SKM-1 treated with dmso at 0.1 percent for 144 hours (cell line): ENCODE data around the gene TRPT1.

Experiments used
- DNase-seq: peaks from one replicate; lab custom pipeline; 2025; ENCODE audit not compliant: unreplicated experiment; lab: John Stamatoyannopoulos, UW

TRPT1 gene, protein sequence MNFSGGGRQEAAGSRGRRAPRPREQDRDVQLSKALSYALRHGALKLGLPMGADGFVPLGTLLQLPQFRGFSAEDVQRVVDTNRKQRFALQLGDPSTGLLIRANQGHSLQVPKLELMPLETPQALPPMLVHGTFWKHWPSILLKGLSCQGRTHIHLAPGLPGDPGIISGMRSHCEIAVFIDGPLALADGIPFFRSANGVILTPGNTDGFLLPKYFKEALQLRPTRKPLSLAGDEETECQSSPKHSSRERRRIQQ

DNA sequence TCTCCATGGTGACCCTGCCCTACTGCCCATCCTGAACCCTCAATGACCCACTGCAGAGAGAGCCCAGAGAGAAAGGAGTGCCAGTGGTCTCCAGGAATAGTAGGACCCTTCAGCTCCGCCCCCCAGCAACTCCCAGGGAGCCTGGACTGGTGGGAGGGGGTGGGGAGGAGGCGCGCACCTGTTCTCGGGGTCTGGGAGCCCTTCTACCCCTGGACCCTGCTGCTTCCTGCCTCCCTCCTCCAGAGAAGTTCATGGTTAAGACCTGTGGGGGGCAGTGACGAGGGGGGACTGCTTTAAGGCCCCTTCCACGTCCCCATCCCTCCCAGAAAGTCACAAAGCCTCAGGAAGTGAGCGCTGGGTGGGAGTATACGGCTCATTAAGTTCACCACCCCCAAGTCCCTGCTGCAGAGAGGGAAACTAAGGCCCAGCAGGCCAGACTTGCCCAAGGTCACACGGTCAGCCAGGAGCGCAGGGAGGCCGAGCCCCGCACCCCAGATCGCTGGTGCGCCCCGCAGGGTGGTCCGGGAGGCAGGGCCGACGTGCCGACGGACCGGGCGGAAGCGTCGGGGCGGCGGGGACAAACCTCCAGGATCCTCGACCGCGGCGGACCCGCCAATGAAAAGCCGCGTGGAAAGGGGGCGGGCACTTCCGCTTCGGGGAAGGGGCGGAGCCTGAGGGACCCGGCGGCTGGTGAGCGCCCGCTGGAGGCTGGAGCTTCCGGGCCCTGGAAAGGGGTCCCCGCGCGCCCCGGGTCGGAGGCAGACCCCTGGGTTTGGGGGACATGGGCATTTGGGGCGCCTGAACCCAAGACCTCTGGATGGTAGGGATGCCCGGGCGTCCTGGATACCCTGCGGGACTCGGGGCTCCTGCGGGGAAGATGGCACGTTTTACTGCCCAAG is at the start of gene TRPT1, which contains the start of gene NUDT22:
Gene TRPT1, minus strand, starts transcription at position 579 of the 899 bp plus-strand sequence. Its CDS starts 326 bp downstream, at position 253.
Gene NUDT22, plus strand, starts transcription at position 667 of the 899 bp plus-strand sequence. CDS start 379 bp downstream, outside the sequence.
- DNase-seq: peak; percentile 59

DNA sequence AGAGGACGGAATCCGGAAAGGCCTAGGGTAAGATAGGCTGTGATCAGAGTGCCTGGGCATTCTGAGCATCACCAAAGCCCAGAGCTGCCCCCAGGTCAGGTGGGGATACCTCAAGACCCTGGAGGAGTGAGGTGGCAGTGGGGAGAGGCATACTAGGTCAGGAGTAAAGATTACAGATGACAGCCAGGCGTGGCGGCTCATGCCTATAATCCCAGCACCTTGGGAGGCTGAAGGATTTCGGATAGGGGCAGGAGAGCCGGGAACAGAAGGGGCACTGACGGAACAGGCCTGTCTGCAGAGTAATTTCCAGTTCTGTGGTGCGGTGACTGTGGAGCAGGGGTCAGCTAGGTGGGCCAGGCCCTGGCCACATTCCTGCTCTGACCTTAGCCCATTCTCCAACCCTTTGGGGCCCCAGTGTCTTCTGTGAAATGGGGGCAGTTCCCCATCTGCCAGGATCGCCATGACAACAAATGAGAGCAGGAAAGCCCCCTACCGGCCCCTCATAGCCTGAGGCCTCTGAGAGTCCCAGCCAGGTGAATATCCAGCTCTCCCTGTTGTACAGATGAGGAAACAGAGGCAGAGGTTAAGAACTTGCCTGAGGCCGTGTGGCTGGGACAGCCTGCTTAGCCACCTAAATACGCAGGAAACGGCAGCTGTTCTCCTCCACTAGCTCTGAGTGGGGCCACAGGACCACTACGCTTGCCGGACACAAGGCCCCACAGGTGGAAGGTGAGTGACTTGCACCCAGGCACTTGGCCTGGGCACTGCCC is 49.2 kb upstream of the TRPT1 start:
- DNase-seq: no peak

DNA sequence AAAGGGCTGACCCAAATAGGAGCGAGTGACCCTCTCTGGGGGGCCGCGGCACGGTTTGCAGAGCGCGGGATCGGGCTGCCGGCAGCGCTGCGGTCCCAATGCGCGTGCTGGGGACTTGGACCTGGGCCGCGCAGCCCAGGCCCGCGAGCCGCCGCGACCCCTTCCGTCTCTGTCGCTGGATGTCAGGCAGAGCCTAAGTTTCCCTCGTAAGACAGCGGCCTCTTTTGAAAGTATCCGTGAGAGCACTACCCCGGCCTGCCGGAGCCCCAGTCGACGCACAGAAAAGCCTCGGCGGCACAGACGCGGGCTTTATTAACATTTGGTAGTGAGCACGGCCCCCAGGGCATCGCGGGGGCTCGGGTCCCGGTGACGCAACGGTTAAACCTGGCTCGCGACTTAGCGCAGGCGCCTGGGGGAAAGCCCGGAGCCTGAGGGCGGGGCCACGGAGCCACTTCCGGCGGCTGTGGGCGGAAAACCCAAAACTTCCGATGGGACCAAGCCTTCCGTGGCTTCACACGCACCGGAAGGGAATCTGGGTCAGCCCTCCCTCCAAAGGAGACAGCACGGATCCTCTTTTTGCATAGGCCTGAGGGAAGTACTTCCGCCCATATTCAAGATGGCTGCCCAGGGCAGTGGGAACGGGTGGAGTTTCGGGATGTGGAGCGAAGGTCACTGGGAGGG is 43.7 kb upstream of the TRPT1 start:
- peak; percentile 99 for DNase-seq

DNA sequence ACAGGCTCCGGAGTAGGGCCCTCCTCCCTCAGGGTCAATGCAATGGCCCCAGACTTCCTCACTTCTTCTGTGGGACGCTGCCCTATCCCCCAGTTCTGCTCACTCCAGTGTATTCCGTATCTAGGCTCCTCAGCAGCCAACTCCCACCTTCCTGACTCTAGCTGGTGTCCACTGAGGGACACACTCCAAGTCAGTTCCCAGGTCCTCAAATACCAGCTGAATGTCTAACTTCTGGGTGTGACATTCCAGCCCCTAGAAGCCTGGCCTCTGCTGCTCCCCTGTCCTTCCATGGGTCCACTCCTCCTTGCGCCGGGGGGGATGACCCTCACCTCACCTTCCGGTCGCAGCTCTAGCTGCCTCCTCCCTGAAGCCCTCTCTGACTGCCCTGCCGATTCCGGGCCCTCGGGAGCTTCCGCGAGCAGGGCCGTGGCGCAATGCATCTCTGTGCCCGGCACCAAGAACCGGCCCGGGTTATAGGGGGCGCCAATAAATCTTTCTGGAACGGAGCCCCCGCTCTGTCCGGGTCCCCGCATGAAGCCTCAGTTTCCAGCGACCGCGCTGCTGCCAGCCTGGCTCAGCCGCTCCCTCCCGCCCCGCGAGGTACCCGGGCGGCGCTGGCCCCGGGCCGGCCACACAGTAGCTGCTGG is 43.0 kb upstream of the TRPT1 start:
- DNase-seq: peak; percentile 72

DNA sequence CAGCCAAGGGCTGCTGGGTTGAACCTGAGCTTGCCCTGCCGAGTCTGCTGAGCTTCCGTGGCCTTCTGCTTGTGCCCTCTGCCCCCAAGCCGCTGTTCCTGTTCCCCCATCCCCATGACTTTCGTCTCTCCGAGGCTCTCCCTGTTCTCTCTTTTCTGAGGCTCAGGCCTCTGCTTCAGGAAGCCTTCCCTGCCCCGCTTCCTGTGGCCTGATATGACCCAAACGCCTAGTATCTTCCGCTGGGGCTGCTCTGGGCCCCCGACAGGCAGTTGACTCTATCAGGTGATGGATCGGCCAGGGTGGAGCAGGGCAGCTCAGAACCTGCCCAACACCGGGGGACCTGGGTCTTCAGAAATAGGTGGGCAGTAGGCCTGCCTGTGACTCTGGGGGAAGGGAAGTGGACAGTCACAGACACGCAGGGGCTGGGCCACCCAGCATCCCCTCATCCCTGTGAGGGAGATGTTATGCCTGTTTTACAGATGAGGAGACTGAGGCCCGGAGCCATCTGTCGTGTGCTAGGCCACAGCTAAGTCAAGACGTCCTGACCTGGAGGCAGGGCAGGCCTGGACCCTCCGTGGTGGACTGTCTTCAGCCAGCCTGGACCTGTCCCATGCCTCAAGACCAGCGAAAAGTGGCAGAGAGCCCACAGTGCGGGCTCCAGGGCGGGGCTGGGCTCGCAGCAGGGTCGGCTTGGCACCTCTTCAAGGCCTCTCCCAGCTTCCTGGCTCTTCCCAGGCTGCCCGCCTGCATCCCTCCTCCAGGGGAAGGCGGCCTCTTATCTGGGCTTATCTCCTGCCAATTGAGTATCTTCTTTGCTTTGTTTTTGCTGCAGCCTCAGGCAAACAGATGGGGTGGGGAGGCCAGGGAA is 42.3 kb upstream of the TRPT1 start:
- no peak for DNase-seq

DNA sequence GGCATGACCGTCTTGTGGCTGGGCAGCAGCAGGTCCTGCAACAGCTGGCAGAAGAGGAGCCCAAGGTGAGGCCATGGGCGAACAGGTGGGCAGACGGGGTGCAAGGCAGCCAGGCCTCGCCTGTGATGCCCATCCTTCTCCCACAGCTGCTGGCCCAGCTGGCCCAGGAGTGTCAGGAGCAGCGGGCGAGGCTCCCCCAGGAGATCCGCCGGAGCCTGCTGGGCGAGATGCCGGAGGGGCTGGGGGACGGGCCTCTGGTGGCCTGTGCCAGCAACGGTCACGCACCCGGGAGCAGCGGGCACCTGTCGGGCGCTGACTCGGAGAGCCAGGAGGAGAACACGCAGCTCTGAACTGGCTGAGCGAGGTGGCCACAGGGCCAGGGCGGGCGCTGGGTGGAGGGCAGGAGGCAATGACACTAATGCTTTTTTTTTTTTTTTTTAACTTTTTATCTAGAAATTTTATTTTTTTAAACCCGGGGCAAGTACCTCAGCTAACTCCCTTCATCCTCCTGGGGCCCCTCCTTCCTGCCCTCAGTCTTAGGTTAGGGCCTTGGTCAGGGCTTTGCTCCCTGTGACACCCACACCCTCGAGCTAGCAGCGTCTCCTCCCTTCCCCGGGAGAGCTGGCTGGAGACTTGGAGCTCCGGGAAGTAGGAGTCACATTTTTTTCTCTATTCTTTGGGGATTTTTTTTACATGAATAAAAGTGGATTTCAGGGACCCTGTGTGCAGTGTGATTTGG is 41.4 kb upstream of the TRPT1 start:
- no peak for DNase-seq

DNA sequence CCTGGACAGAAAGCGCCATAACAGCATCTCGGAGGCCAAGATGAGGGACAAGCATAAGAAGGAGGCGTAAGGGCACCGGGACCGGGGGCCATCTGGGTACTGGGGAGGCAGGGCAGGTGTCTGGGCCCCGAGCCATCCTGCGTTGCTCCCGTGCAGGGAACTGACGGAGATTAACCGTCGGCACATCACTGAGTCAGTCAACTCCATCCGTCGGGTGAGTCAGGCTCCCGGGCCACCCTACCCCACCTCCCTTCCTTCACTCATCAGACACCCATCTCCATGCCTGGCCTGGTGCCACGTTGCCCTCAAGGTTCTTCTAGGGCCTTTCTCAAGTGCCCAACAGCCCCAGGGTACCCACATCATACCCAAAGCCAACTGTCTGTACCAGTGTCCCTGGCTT is 40.4 kb upstream of the TRPT1 start:
- no peak for DNase-seq

DNA sequence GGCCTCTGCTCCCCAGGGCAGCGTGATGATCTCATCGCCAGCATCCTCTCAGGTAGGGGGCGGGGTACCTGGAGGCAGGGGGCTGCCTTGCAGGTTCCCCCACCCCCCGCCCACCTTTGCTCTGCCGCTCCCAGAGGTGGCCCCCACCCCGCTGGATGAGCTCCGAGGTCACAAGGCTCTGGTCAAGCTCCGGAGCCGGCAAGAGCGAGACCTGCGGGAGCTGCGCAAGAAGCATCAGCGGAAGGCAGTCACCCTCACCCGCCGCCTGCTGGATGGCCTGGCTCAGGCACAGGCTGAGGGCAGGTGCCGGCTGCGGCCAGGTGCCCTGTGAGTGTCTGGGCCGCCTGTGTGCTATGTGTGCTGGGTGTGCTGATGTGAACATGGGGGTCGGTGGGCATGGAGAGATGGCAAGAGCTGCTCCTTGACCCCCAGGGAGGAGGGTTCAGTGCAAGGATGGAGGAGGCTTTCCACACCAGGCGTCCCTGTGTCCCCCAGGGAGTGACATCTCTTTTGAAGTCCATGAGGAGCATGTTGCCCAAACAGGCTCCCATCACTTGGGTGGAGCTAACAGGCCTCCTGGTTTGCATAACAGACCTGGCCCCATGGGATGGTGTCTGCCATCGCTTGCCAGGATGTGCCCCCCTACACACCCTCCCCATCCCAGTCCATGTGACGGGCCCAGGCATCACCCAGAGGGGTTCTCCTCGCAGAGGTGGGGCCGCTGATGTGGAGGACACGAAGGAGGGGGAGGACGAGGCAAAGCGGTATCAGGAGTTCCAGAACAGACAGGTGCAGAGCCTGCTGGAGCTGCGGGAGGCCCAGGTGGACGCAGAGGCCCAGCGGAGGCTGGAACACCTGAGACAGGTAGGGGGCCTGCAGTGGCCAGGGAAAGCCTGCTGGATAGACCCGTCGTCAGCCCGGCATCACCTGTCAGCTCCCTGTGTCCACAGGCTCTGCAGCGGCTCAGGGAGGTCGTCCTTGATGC is 39.5 kb upstream of the TRPT1 start:
- DNase-seq: no peak

DNA sequence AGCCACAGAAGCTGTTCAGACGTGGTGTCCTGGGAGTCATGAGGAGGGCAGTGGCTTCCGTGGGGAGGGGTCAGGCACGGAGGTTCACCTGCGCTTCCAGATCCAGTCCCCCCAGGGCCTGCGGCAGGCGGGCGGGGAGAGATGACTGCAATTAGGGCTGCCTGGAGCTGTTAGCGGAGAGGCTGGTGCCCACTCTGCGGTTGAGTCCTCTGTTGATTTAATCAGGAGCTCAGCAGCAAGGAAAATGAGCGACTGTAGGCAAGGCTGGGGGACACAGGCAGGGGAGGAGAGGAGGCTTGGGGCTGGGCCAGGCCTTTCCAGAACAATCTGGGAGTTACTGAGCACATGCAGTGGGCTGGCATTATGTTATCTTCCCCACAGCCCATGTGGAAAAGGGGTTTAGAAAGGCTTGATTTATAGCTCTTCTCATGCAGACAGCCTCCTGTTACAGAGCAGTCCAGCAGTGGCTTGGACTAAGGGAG is 38.4 kb upstream of the TRPT1 start:
- no peak for DNase-seq

DNA sequence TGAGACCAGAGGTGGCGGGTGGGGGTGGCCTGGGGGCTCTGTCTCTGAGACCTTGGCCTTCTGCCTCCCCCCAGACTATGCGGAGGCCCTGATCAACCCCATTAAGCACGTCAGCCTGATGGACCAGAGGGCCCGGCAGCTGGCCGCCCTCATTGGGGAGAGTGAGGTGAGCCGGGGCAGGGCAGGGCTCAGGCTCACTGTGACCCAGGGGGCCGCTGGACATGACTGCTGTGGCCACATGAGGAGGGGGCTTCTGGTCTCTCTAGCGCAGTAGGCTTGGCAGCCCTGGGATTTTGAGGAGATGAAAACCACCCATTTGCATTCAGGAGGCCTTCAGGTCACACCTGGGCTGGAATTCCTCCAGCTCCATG is 37.9 kb upstream of the TRPT1 start:
- DNase-seq: no peak

DNA sequence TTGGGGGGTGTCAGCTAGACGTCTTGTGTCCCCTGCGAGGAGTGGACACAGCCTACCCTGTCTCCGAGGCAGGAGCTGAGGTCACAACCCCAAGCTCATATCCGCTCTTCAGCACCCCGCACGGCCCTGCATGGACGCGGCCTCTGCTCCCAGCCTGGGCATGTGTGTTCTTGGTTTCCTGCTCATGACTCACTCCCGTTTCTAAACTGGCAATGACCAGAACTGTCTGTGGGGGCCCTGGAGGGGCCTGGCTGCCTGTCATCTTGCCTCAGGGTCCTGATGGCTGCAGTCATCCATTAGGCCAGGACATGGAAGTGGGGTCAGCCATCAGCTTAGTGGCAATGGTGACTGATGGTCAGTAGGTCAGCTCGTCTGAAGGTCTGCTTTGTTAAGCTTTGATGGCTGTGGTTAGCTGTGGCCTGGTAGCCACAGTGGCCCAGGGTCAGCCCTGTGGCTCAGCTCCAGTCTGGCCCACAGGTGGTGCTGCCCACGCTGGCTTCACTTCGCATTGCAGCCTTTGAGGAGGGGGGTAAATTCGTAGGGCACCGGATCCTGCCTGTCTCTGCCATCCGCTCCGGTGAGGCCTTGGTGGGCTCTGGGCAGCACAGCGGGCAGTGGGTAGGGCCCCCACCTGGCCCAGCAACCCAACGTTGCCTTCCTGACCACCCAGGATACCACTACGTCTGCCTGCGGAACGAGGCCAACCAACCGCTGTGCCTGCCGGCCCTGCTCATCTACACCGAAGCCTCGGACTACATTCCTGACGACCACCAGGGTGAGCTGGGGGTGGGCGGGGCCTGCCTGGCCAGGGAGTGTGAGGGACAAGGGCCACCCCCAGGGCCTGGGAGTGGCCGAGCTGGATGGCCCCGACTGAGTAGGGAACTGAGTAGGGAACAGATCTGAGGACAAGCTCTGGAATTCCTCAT is 37.3 kb upstream of the TRPT1 start:
- DNase-seq: no peak

DNA sequence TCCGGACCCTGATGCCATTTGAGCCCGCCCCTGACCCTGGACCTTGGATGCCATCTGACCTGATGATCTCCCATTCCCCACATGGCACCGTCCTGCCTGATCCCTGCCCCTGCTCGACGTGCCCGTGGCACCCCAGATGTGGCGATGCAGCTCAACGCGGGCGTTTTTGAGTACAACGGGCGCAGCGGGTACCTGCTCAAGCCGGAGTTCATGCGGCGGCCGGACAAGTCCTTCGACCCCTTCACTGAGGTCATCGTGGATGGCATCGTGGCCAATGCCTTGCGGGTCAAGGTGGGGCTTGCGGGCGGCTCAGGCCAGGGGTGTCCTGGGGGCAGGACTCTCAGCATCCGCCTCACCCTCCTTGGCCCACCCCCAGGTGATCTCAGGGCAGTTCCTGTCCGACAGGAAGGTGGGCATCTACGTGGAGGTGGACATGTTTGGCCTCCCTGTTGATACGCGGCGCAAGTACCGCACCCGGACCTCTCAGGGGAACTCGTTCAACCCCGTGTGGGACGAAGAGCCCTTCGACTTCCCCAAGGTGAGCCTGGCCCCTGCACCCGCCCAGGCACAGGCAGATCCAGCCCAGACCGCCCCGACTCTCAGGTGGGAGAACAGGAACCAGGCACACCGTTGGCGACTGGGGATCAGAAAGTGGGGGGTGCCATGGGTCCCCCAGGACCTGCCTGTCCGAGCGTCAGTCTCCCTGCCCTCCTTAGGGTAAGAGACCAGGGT is 36.5 kb upstream of the TRPT1 start:
- DNase-seq: no peak

DNA sequence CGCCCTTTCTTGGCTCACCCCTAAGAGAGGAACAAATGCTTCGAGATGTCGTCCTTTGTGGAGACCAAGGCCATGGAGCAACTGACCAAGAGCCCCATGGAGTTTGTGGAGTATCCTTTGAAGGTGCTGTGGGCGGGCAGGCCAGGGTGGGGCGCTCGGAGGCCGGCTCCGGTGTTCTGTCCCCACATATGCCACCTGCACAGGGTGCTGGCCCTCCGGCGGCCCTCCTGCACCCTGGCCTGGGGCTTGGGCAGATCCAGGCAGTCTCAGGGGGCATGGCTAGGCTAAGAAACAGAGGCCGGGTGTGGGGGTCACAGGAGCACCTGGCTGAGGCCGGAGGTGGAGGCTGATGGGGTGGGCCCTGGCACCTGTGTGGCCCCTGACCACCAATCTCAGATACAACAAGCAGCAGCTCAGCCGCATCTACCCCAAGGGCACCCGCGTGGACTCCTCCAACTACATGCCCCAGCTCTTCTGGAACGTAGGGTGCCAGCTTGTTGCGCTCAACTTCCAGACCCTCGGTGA is 35.6 kb upstream of the TRPT1 start:
- DNase-seq: no peak

DNA sequence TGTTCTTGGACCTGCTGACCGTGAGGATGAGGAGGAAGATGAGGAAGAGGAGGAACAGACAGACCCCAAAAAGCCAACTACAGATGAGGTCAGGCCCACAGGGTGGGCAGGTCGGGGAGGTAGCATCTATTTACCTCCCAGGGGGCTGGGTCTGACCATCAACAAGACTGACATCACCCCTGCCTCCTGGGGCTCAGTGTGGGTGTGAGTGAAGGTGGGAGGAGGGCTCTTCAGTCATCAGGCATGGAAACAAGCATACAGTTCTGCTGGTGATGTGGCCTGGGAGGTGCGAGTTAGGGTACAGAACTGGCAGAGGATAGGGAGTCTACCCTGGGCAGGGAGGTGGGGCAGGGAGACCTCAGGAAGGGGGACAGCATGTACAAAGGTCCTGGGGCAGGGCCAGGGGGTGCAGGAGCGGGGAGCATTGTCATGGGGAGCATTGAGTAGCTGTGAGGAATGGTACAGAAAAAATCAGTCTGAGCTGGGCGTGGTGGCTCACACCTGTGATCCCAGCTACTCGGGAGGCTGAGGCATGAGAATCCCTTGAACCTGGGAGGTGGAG is 34.2 kb upstream of the TRPT1 start:
- no peak for DNase-seq

DNA sequence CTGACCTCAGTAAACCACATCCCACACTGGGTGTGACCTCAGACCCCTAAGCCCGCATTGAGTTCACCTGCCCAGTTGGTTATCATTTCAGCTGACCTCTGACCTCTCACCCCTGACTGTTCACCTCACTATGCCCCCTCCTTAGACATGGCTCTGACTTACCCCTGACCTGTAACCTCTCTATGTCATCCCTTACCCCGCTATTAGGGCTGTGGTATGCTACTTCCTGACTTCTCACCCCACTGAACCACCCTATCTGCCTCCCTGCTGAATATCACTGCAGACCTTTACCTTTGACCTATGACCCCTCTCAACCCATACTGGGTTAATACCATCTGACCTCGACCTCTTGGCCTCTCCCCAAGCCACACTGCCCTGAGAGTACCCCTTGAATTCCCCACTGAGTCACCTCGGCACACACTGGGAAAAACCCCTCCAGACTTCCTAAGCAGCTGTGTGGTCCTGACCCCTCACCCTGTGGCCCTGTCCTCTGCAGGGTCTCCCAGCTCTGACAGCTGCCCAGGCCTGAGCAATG is 33.6 kb upstream of the TRPT1 start:
- DNase-seq: no peak
